OCI-LY3 (cell line): Measurements from ENCODE around the gene CNDP2.

Source experiments
- EZH2phosphoT487 ChIP-seq: fragments of 200-600 bp; shearing (Covaris generic); IDR thresholded peaks from 2 replicates; pipeline ENCODE4 v1.6.1; 2018; ENCODE audit warnings: antibody characterized with exemption, mixed run types, low read depth
- TF ChIP-seq, protein P1 (sequence below): fragments of 200-600, 300-600 bp; sonication (generic); IDR thresholded peaks from 2 replicates; pipeline ENCODE4 v1.5.1; 2014; ENCODE audit warnings: antibody characterized with exemption, low read length, low read depth

DNA sequence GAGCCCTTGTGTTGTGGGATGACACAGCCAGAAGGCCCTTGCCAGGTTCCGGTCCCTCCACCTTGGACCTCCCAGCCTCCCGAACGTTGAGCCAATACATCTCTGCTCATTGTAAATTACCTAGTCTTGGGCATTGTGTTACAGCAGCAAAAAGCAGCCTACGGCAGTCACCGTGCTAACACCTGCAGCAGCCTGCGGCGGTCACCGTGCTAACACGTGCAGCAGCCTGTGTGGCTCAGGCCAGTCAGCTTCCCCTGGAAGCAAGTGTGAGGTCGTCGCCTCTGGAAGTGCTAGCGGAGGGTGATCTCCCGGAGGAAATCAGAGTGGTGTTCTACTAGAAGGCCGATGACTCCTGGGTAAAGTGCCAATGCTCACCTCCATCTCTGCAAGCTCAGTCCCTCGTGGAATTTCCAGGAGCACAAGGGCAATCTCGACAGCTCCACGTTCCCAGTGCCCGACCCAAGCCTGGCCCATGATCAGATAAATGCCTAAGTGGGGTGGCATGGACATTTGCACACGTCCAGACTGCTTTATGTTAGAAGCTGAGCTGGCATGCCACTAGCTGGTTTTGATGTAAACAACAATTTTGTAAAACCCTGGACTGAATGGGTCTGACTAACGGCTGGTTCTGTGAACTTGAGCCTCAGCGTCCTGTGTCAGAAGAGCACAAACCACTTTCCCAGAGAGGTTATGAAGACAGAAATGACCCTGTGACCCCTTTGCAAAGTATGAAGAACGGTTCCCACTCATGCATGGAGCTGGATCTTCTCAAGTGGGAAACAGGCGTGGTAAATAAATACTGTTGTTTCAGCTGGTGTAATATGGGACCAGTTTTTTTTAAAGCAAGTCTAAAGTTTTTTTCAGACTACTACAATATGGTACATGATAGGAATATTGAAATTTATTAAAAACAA is 26.7 kb downstream of the CNDP2 start:
- TF ChIP-seq, protein P1, sequence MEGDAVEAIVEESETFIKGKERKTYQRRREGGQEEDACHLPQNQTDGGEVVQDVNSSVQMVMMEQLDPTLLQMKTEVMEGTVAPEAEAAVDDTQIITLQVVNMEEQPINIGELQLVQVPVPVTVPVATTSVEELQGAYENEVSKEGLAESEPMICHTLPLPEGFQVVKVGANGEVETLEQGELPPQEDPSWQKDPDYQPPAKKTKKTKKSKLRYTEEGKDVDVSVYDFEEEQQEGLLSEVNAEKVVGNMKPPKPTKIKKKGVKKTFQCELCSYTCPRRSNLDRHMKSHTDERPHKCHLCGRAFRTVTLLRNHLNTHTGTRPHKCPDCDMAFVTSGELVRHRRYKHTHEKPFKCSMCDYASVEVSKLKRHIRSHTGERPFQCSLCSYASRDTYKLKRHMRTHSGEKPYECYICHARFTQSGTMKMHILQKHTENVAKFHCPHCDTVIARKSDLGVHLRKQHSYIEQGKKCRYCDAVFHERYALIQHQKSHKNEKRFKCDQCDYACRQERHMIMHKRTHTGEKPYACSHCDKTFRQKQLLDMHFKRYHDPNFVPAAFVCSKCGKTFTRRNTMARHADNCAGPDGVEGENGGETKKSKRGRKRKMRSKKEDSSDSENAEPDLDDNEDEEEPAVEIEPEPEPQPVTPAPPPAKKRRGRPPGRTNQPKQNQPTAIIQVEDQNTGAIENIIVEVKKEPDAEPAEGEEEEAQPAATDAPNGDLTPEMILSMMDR, result no peak
- TF ChIP-seq EZH2phosphoT487, result no peak
